ENCODE results near the gene C1QTNF2.

Gene C1QTNF2

DNA sequence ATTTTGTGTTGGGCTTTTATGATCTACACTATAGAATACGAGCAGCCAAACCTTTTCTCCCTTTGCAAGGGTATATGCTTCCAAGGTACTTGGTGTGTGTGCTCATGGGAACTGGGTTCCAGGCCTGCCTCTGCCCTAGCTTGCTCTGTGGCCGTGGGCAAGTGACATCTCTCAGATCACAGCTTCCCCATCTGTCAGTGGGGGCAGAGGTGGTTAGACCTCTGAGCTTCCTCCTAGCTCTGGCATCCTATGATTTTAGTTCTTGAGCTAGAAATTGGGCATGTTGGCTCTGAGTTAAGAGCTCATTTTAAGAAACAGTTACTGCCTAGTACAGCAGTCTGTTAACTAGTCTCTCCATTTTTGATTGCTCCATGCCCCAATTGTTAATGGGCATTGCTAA lies 45.5 kb downstream of the C1QTNF2 start:
- Histone ChIP-seq H4K20me1 (ENCODE audit: insufficient read depth, low read length) (no peaks in the 10 kb centered on the region), H2AFZ (ENCODE audit: low read length) (no peak overlapping the region), H3K27me3 (replicated peaks; ENCODE audit: insufficient read depth, low read length) (no peaks in the 10 kb centered on the region), H3K9me3 (replicated peaks; ENCODE audit: insufficient read depth, low read length) (no peaks in the 10 kb centered on the region), H3K4me1 (ENCODE audit: low read length) (no peaks in the 10 kb centered on the region), H3K9me2 (replicated peaks; ENCODE audit: insufficient read depth, low read length) (no peaks in the 10 kb centered on the region), H3K27ac (ENCODE audit: low read length) (no peak overlapping the region), H3K4me2 (ENCODE audit: low read depth, low read length) (no peak overlapping the region), H3K36me3 (replicated peaks; ENCODE audit: insufficient read depth, low read length) (no peaks in the 10 kb centered on the region), H3K4me3 (ENCODE audit: low read length) (no peak overlapping the region), H3K9ac (ENCODE audit: low read length) (no peak overlapping the region), H3F3A (ENCODE audit: insufficient read depth, low read length) (no peaks in the 10 kb centered on the region), H3K79me2 (ENCODE audit: low read length) (no peaks in the 10 kb centered on the region)
- no peak for DNase-seq
- TF ChIP-seq CTCF (IDR thresholded peaks at IDR 0.05; ENCODE audit: low read length) = no peak
- TF ChIP-seq EZH2phosphoT487 (IDR thresholded peaks at IDR 0.05; ENCODE audit: low read length) = no peak
- TF ChIP-seq EZH2 (optimal IDR thresholded peaks at IDR 0.05; ENCODE audit: low read depth, low read length) = no peak

DNA sequence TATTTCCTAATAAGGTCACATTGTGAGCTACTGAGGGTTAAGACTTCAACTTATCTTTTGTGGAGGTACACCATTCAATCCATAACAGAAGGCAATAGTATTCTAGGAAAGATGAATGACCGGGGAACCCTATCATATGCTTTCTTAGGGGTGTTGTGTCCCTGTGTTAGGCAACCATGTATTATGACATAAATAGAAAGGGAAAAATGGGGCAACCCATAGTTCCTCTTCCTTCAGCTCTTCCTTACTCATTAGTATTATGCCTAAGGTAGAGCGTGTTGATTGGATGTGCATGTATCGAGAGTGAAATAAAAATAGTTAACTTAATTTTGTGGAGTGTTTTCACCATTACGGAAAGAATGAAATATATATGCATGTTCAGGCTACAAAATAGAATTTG lies 52.0 kb downstream of the C1QTNF2 start:
- peaks cover 11% of the 10 kb centered on the region for H3K4me1 ChIP-seq (ENCODE audit: low read length)
- no peak for TF ChIP-seq EZH2 (optimal IDR thresholded peaks at IDR 0.05; ENCODE audit: low read depth, low read length)
- no peak for TF ChIP-seq CTCF (IDR thresholded peaks at IDR 0.05; ENCODE audit: low read length)
- no peak for TF ChIP-seq EZH2phosphoT487 (IDR thresholded peaks at IDR 0.05; ENCODE audit: low read length)
- no peak overlapping the region for H3K4me3 ChIP-seq (ENCODE audit: low read length)
- H3K9me3 ChIP-seq (replicated peaks; ENCODE audit: insufficient read depth, low read length) = no peaks in the 10 kb centered on the region
- H3K36me3 ChIP-seq (replicated peaks; ENCODE audit: insufficient read depth, low read length) = no peaks in the 10 kb centered on the region
- DNase-seq = no peak
- no peaks in the 10 kb centered on the region for H4K20me1 ChIP-seq (ENCODE audit: insufficient read depth, low read length)
- no peaks in the 10 kb centered on the region for H3K9me2 ChIP-seq (replicated peaks; ENCODE audit: insufficient read depth, low read length)
- H3K4me2 ChIP-seq (ENCODE audit: low read depth, low read length) = no peak overlapping the region
- no peak overlapping the region for H2AFZ ChIP-seq (ENCODE audit: low read length)
- no peak overlapping the region for H3K27ac ChIP-seq (ENCODE audit: low read length)
- H3K79me2 ChIP-seq (ENCODE audit: low read length) = no peaks in the 10 kb centered on the region
- no peak overlapping the region for H3K9ac ChIP-seq (ENCODE audit: low read length)
- no peaks in the 10 kb centered on the region for H3K27me3 ChIP-seq (replicated peaks; ENCODE audit: insufficient read depth, low read length)
- no peaks in the 10 kb centered on the region for H3F3A ChIP-seq (ENCODE audit: insufficient read depth, low read length)

DNA sequence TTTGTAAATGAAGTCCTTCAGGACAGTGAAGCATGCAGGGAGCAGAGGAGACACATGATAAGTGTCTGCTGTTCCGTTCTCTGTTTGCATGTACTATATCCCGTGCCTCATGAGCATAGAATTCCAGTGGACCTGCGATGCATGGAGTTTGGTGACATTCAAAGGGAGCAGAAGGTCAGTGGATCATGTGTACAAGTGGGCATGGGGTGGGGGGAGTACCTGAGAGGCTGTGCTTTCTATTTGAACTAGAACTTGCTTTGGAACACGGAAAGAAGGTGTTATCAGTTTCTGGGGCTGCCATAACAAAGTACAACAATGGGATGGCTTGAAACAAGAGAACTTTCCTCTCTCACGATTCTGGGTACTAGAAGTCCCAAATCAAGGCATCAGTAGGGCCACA lies 53.0 kb downstream of the C1QTNF2 start:
- Histone ChIP-seq H3K9me2 (replicated peaks; ENCODE audit: insufficient read depth, low read length) (no peaks in the 10 kb centered on the region), H3K4me3 (ENCODE audit: low read length) (no peak overlapping the region), H3K27ac (ENCODE audit: low read length) (no peak overlapping the region), H3K79me2 (ENCODE audit: low read length) (no peaks in the 10 kb centered on the region), H3K36me3 (replicated peaks; ENCODE audit: insufficient read depth, low read length) (no peaks in the 10 kb centered on the region), H4K20me1 (ENCODE audit: insufficient read depth, low read length) (no peaks in the 10 kb centered on the region), H3K9ac (ENCODE audit: low read length) (no peak overlapping the region), H3K4me2 (ENCODE audit: low read depth, low read length) (no peak overlapping the region), H2AFZ (ENCODE audit: low read length) (no peak overlapping the region), H3K9me3 (replicated peaks; ENCODE audit: insufficient read depth, low read length) (no peaks in the 10 kb centered on the region), H3K27me3 (replicated peaks; ENCODE audit: insufficient read depth, low read length) (0 out of 2 replicates have a peak, but pooled peaks cover 4% of the 10 kb centered on the region), H3K4me1 (ENCODE audit: low read length) (peaks cover 11% of the 10 kb centered on the region), H3F3A (ENCODE audit: insufficient read depth, low read length) (no peaks in the 10 kb centered on the region)
- no peak for DNase-seq
- TF ChIP-seq EZH2 (optimal IDR thresholded peaks at IDR 0.05; ENCODE audit: low read depth, low read length) (no peak), EZH2phosphoT487 (IDR thresholded peaks at IDR 0.05; ENCODE audit: low read length) (no peak), CTCF (IDR thresholded peaks at IDR 0.05; ENCODE audit: low read length) (no peak)
